Esophagus squamous epithelium (tissue), 5 donors: ENCODE measurements around the gene APOC3. TPM values are rescaled to one million over a fixed set of nuclear protein-coding genes. Genes with fewer than 3 reads are reported as not detected.

ENCODE experiments used
- DNase-seq: peaks from one replicate; lab custom pipeline; 2025; lab: John Stamatoyannopoulos, UW
- H3K27ac ChIP-seq, 4 donors: fragments of 200-600 bp; sonication (generic); one replicate each; pipeline ENCODE4 v1.5.1; 2016 to 2019; ENCODE audit warnings: mild to moderate bottlenecking in 1 of 4
- H3K27me3 ChIP-seq, 4 donors: fragments of 200-600 bp; sonication (generic); 1 replicate in 3 of 4; 2 replicates in 1 of 4; pipeline versions ENCODE4 v1.5.1 to v1.6.0; 2017 to 2021; ENCODE audit warnings: antibody characterized with exemption in 1 of 4
- H3K36me3 ChIP-seq, 3 donors: fragments of 200-600 bp; sonication (generic); one replicate each; pipeline ENCODE4 v1.5.1; 2016 to 2019
- H3K4me1 ChIP-seq, 3 donors: fragments of 200-600 bp; sonication (generic); one replicate each; pipeline ENCODE4 v1.5.1; 2017 to 2019
- H3K4me3 ChIP-seq, 4 donors: fragments of 200-600 bp; sonication (generic); 1 replicate in 3 of 4; 2 replicates in 1 of 4; pipeline ENCODE4 v1.5.1; 2016 to 2019; ENCODE audit warnings: mild to moderate bottlenecking in 2 of 4, moderate library complexity in 1 of 4
- H3K9me3 ChIP-seq, 3 donors: fragments of 200-600 bp; sonication (generic); one replicate each; pipeline ENCODE4 v1.5.1; 2016 to 2019
- POLR2A ChIP-seq, 4 donors: fragments of 450-650 bp; IDR thresholded peaks; one replicate each; pipeline ENCODE4 v1.6.1; 2017; ENCODE audit warnings: antibody characterized with exemption in 4 of 4, mild to moderate bottlenecking in 4 of 4, moderate library complexity in 3 of 4
- WGBS, 2 donors: methylation state at CpG; one replicate each; pipeline ENCODE4 v1.1.5; 2018; 5-methylcytosine and 5-hydroxymethylcytosine counted together
- intact Hi-C: fragments of 100-400 bp; cut with DNase I; formaldehyde crosslinking; loops from one replicate; pipeline ENCODE4 v1.15.0; 2022
- total RNA-seq, 4 donors: library from RNA; depleted of rRNA; stranded (reverse); fragments of >200 nt; gene quantifications; one replicate each; pipeline ENCODE4 v1.1.0, GENCODE V29; 2016
- TF ChIP-seq, protein P1 (sequence below), 6 experiments: fragments of 450-650 bp in 4 of 6; fragments of 200-600 bp in 2 of 6; sonication (generic) in 2 of 6; IDR thresholded peaks; one replicate each; pipeline ENCODE4 v1.5.1; 2016 to 2019; ENCODE audit warnings: antibody characterized with exemption in 6 of 6, mild to moderate bottlenecking in 4 of 6, moderate library complexity in 4 of 6
- donor health status: DM: yes; HTN: yes; CAD: no.

Gene APOC3
- total RNA-seq, 4 donors from 2014 or later, result not detected

GRCh38 chr11:116865696-116866095 is 36.0 kb downstream of the APOC3 start:
- 89 to 95% methylated on average over 1 of the region's 1 CpG for WGBS, 2 donors
- peaks cover 7 to 100% (median 20%) of the 10 kb centered on the region in 3 donors for H3K36me3 ChIP-seq
- H3K9me3 ChIP-seq, result no peaks in the 10 kb centered on the region
- TF ChIP-seq, protein P1, sequence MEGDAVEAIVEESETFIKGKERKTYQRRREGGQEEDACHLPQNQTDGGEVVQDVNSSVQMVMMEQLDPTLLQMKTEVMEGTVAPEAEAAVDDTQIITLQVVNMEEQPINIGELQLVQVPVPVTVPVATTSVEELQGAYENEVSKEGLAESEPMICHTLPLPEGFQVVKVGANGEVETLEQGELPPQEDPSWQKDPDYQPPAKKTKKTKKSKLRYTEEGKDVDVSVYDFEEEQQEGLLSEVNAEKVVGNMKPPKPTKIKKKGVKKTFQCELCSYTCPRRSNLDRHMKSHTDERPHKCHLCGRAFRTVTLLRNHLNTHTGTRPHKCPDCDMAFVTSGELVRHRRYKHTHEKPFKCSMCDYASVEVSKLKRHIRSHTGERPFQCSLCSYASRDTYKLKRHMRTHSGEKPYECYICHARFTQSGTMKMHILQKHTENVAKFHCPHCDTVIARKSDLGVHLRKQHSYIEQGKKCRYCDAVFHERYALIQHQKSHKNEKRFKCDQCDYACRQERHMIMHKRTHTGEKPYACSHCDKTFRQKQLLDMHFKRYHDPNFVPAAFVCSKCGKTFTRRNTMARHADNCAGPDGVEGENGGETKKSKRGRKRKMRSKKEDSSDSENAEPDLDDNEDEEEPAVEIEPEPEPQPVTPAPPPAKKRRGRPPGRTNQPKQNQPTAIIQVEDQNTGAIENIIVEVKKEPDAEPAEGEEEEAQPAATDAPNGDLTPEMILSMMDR (IDR thresholded peaks at IDR 0.05), result no peak
- no peak for TF ChIP-seq POLR2A (IDR thresholded peaks at IDR 0.05)
- intact Hi-C loops, result no loop called here
- peaks cover 0 to under 1% (median 0%) of the 10 kb centered on the region in 3 donors for H3K4me1 ChIP-seq
- H3K27me3 ChIP-seq, result no peaks in the 10 kb centered on the region
- no peak for DNase-seq
- H3K4me3 ChIP-seq, result no peak overlapping the region
- no peak overlapping the region for H3K27ac ChIP-seq

- H3K27me3 ChIP-seq, result no peaks in the 10 kb centered on the region
- H3K4me1 ChIP-seq, result peaks cover 0 to 12% (median 0%) of the 10 kb centered on the region in 3 donors
- H3K36me3 ChIP-seq, result peaks cover 0 to 100% (median 12%) of the 10 kb centered on the region in 3 donors
- H3K27ac ChIP-seq, result no peak overlapping the region
- H3K9me3 ChIP-seq, result no peaks in the 10 kb centered on the region
- 87% methylated on average over 6 of the region's 6 CpGs for WGBS, 2 donors
- TF ChIP-seq POLR2A (IDR thresholded peaks at IDR 0.05), result no peak
- TF ChIP-seq, protein P1 (IDR thresholded peaks at IDR 0.05), result no peak
- H3K4me3 ChIP-seq, result no peak overlapping the region
- DNase-seq, result no peak
- intact Hi-C loops, result no loop called here
Measured at GRCh38 chr11:116866804-116867455, 37.2 kb downstream of the APOC3 start.

DNA sequence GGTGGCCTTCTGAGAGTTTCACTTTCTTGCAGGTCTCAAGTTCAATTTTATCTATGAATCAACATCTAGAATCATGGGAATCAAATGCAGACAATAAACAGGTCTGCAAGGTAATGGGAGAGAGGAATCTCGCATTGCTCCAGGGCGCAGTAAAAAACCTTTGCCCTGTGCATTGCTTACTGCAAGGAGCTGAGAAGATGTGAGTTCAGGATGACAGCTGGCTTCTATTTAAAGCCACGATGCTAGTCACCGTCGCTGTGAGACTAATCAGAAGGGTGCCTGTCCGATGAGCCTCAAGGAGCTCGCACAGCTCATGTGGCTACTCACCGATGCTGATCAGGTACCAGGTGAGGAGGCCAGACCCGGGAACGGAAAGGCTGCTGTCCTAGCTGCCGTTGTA is 37.9 kb downstream of the APOC3 start:
- H3K4me1 ChIP-seq, result peaks cover 0 to 12% (median 0%) of the 10 kb centered on the region in 3 donors
- DNase-seq, result no peak
- no peak for TF ChIP-seq POLR2A (IDR thresholded peaks at IDR 0.05)
- TF ChIP-seq, protein P1 (IDR thresholded peaks at IDR 0.05), result no peak
- H3K27ac ChIP-seq, result no peak overlapping the region
- intact Hi-C loops, result no loop called here
- no peak overlapping the region for H3K4me3 ChIP-seq
- H3K36me3 ChIP-seq, result peaks cover 0 to 100% (median 5%) of the 10 kb centered on the region in 3 donors
- 95 to 96% methylated on average over 11 of the region's 11 CpGs for WGBS, 2 donors
- no peaks in the 10 kb centered on the region for H3K9me3 ChIP-seq
- no peaks in the 10 kb centered on the region for H3K27me3 ChIP-seq

DNA sequence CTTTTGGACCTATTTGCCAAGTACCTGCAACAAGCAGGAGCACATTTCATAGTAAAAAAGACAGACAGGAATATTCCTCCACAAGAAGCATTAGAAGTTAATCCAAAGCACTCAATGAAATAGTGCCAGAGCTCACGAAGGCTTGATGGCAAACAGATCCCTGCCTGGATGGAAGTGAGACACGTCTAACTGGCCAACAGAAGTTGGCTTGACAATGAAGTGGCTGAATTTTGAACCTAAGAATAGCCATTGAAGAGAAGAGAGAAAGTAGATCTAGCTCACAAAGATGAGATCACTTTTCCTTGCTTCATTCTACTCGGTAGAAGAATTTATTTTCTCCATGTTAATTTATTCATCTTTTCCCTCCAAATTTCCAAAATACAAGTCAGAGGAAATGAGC is 38.4 kb downstream of the APOC3 start:
- no peak for TF ChIP-seq POLR2A (IDR thresholded peaks at IDR 0.05)
- TF ChIP-seq, protein P1 (IDR thresholded peaks at IDR 0.05), result no peak
- peaks cover 0 to 100% (median 6%) of the 10 kb centered on the region in 3 donors for H3K36me3 ChIP-seq
- intact Hi-C loops, result no loop called here

DNA sequence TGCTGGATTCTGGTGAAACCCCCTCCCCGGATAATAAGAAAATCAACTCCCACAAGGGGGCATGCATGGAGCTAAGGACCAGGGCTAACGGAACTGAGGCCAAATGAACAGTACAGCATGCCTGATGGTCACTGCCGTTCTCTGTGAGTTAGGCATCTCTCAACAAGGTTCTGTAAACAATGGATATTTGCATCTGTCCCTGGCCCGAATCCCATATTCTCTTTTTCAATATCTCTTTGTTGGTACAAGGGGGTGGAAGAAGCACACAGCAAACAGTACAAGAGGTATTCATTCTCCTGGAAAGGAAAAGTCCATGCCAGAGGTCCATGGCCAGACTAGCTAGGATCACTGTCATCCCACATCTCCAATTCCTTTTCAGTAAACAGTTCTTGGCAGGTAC is 39.9 kb downstream of the APOC3 start:
- Histone ChIP-seq H3K4me3 (no peak overlapping the region), H3K36me3 (peaks cover 0 to 100% (median 13%) of the 10 kb centered on the region in 3 donors), H3K9me3 (no peaks in the 10 kb centered on the region), H3K4me1 (peaks cover 0 to 12% (median 0%) of the 10 kb centered on the region in 3 donors), H3K27me3 (no peaks in the 10 kb centered on the region), H3K27ac (no peak overlapping the region)
- no peak for TF ChIP-seq POLR2A (IDR thresholded peaks at IDR 0.05)
- TF ChIP-seq, protein P1 (IDR thresholded peaks at IDR 0.05), result no peak
- 73 to 84% methylated on average over 4 of the region's 4 CpGs for WGBS, 2 donors
- intact Hi-C loops, result no loop called here
- no peak for DNase-seq

More for the DNA sequence above, 38.4 kb downstream of the APOC3 start:
- peaks cover 0 to 12% (median 0%) of the 10 kb centered on the region in 3 donors for H3K4me1 ChIP-seq
- H3K4me3 ChIP-seq, result no peak overlapping the region
- no peaks in the 10 kb centered on the region for H3K27me3 ChIP-seq
- no peaks in the 10 kb centered on the region for H3K9me3 ChIP-seq
- WGBS, 2 donors, result 77 to 89% methylated on average over 3 of the region's 3 CpGs
- no peak for DNase-seq
- H3K27ac ChIP-seq, result no peak overlapping the region
